Measurements from ENCODE around the gene DHRS11.

Gene DHRS11

DNA sequence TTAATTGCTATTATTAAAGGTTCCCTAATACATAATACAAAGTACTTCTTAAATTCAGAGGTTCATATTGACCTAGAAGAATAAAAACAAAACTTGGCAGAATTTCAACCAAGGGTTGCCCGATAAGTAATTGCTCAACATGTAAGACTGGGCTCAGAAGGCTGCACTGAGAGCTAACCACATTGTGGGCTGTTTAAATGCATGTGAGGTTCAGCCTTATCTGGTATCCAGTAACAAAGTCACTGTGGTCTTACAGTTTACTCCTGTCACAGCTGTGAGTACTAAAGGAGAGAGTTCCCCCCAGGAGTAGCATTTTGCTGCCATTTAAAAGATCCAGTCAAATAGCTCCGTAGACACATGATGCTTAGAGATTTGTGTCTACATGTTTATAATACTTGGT is 1.6 kb upstream of the DHRS11 start:
- Mint-ChIP-seq H3K27ac (no peak overlapping the region), H3K4me1 (peaks cover 36% of the 10 kb centered on the region), H3K9me3 (no peaks in the 10 kb centered on the region), H3K4me3 (no peak overlapping the region), H3K27me3 (ENCODE audit: low read depth, poor library complexity) (no peaks in the 10 kb centered on the region), H3K36me3 (ENCODE audit: low read depth) (peaks cover 33% of the 10 kb centered on the region)
- DNase-seq: no peak
- TF ChIP-seq, protein P1, sequence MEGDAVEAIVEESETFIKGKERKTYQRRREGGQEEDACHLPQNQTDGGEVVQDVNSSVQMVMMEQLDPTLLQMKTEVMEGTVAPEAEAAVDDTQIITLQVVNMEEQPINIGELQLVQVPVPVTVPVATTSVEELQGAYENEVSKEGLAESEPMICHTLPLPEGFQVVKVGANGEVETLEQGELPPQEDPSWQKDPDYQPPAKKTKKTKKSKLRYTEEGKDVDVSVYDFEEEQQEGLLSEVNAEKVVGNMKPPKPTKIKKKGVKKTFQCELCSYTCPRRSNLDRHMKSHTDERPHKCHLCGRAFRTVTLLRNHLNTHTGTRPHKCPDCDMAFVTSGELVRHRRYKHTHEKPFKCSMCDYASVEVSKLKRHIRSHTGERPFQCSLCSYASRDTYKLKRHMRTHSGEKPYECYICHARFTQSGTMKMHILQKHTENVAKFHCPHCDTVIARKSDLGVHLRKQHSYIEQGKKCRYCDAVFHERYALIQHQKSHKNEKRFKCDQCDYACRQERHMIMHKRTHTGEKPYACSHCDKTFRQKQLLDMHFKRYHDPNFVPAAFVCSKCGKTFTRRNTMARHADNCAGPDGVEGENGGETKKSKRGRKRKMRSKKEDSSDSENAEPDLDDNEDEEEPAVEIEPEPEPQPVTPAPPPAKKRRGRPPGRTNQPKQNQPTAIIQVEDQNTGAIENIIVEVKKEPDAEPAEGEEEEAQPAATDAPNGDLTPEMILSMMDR (IDR thresholded peaks at IDR 0.05): no peak

DNA sequence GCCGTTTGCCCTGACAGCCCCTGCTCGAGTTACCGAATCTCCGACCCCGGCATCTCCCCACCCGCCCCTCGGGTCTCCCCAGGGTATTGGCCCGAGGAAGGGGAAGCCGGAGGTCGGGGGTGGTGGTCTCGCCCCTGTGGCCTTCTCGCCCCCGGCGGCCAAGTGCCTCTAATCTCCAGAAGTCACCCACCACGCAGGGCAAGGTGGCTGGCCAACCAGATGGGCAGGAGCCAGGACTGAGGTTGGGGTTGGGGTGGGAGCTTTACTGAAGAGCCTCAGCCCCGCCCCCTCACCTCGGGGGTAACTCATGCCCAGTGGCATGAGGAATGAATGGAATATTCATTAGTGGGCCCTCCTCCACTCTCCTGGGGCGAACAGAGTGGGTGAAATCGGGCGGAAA is 637 bp downstream of the DHRS11 start:
- TF ChIP-seq, protein P1 (IDR thresholded peaks at IDR 0.05): no peak
- Mint-ChIP-seq H3K36me3 (ENCODE audit: low read depth) (peaks cover 20% of the 10 kb centered on the region), H3K4me1 (peaks cover 43% of the 10 kb centered on the region), H3K27me3 (ENCODE audit: low read depth, poor library complexity) (no peaks in the 10 kb centered on the region), H3K4me3 (peak overlapping the region; percentile 84), H3K9me3 (no peaks in the 10 kb centered on the region), H3K27ac (no peak overlapping the region)
- DNase-seq: peak; percentile 40

DNA sequence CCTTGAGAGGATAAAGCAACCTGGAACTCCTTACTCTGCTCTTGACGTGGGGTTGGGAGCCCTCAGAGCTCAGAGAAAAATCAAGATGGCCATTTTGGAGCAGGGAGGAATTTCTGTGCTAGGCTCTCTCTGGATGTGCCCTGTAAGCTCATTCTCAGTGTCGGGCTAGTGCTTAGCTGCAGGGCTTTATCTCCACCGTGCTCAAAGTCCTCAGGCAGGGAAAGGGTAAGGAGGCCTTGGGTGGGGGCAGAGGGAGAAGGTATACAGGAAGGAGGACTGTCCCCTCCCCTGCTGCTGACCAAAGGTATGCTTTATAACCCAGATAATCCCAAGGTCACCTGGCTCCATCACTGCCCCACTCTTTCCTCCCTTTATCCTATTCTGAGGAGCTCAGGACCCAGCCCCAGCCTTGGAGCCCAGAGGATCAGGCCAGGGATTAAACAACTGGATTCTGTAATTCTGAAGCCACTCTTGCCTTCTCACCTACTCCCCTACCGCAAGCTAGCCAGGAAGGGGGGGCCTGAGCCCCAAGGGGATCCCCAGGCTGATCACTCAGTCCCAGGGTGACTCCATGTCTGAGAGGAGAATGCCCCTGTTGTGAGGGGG is 1.1 kb downstream of the DHRS11 start:
- Mint-ChIP-seq H3K36me3 (ENCODE audit: low read depth) (peaks cover 15% of the 10 kb centered on the region), H3K27ac (no peak overlapping the region), H3K27me3 (ENCODE audit: low read depth, poor library complexity) (no peaks in the 10 kb centered on the region), H3K4me1 (peaks cover 43% of the 10 kb centered on the region), H3K4me3 (peak overlapping the region; percentile 84), H3K9me3 (no peaks in the 10 kb centered on the region)
- TF ChIP-seq, protein P1 (IDR thresholded peaks at IDR 0.05): no peak
- no peak for DNase-seq

DNA sequence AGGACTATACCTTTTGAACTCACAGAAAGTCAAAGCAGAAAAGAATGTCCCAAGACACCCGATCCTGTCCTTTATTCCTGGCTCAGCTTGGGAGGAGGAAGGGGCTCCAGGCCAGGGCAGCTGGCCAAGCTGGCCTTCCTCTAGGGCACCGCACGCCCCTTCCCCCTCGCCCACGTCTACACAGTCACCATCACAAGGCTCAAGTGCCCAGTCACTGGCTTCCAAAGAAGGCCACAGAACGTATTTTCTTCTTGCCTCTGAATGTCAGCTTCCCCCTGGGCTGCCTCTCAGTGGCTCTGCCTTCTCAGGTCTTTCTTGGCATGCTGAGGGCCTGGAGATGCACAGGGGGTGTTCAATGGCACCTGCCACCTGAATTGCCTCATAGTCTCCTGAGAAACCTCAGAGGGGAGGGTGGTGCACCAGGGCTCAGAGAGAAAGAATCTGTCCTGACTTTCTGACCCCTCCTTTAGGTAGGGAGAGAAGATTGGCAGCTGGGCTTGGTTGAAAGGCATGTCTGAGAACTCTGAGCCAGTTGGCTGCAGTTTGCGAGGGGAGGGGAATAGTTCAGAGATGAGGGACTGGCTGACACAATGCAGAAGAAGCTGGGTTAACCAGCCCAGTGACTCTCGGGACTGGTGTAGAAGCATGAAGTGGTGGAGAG is 2.1 kb downstream of the DHRS11 start:
- H3K27me3 Mint-ChIP-seq (ENCODE audit: low read depth, poor library complexity): no peaks in the 10 kb centered on the region
- no peak overlapping the region for H3K27ac Mint-ChIP-seq
- TF ChIP-seq, protein P1 (IDR thresholded peaks at IDR 0.05): no peak
- H3K4me1 Mint-ChIP-seq: peaks cover 43% of the 10 kb centered on the region
- no peaks in the 10 kb centered on the region for H3K9me3 Mint-ChIP-seq
- DNase-seq: no peak
- peak overlapping the region; percentile 84 for H3K4me3 Mint-ChIP-seq
- peaks cover 12% of the 10 kb centered on the region for H3K36me3 Mint-ChIP-seq (ENCODE audit: low read depth)

DNA sequence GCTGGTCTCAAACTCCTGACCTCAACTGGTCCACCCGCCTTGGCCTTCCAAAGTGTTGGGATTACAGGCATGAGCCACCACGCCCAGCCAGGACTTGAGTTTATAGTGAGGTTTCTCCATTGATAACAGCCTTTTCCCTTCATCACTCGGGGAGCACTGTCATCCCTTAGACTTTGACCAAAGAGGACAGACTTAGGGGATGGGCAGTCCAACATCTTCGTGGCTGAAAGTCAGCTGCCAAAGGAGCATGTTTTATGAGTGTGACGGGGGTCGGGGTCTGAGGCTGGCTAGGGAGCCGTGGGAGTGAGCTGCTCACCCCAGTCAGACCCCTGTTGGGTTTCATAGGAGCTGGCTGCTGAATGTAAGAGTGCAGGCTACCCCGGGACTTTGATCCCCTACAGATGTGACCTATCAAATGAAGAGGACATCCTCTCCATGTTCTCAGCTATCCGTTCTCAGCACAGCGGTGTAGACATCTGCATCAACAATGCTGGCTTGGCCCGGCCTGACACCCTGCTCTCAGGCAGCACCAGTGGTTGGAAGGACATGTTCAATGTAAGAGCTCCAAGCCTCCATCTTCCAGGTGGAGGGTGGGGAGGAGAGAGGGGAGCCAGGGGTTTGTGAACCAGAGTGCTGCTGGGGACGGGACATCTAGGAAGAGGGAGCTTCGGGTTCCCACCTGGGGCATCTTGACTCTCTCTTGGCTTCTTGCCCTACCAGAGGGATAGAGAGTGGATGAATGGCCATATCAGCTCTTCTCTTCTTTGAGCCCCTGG is 3.1 kb downstream of the DHRS11 start:
- Mint-ChIP-seq H3K27ac (peak overlapping the region; percentile 74), H3K9me3 (no peaks in the 10 kb centered on the region), H3K36me3 (ENCODE audit: low read depth) (peaks cover 4% of the 10 kb centered on the region), H3K4me1 (peaks cover 43% of the 10 kb centered on the region), H3K4me3 (peak overlapping the region; percentile 49), H3K27me3 (ENCODE audit: low read depth, poor library complexity) (no peaks in the 10 kb centered on the region)
- TF ChIP-seq, protein P1 (IDR thresholded peaks at IDR 0.05): no peak
- DNase-seq: no peak
